Stimulated activated CD4-positive, alpha-beta T cell treated with anti-CD3 and anti-CD28 coated beads, Interleukin-4, amount 100 ng/mL, for 4 hours (primary cell): Measurements from ENCODE around the gene LYSMD4.

Source experiments
- DNase-seq, 2 experiments: peaks; one replicate each; pipeline ENCODE4 v3.0.0-alpha.2; 2020

LYSMD4 gene

GRCh38 chr15:99704444-99704838 lies 28.8 kb downstream of the LYSMD4 start:
- no peak for DNase-seq

GRCh38 chr15:99703603-99704443 lies 29.4 kb downstream of the LYSMD4 start:
- DNase-seq = no peak

GRCh38 chr15:99702895-99703602 lies 30.2 kb downstream of the LYSMD4 start:
- DNase-seq = no peak

- no peak for DNase-seq
Observed at GRCh38 chr15:99696096-99696495, 37.1 kb downstream of the LYSMD4 start.

- no peak for DNase-seq
Observed at GRCh38 chr15:99692825-99693224, 40.4 kb downstream of the LYSMD4 start.

GRCh38 chr15:99686290-99686689 lies 46.9 kb downstream of the LYSMD4 start:
- no peak for DNase-seq

GRCh38 chr15:99683000-99683670 lies 50.1 kb downstream of the LYSMD4 start:
- no peak for DNase-seq

GRCh38 chr15:99682455-99682854 lies 50.8 kb downstream of the LYSMD4 start:
- no peak for DNase-seq

- no peak for DNase-seq
Observed at GRCh38 chr15:99681990-99682389, 51.2 kb downstream of the LYSMD4 start.

GRCh38 chr15:99680276-99680675 lies 53.0 kb downstream of the LYSMD4 start:
- no peak for DNase-seq

- DNase-seq = no peak
Observed at GRCh38 chr15:99677540-99678134, 55.6 kb downstream of the LYSMD4 start.
